ENCODE results near the gene AKAP11.

Gene AKAP11

DNA sequence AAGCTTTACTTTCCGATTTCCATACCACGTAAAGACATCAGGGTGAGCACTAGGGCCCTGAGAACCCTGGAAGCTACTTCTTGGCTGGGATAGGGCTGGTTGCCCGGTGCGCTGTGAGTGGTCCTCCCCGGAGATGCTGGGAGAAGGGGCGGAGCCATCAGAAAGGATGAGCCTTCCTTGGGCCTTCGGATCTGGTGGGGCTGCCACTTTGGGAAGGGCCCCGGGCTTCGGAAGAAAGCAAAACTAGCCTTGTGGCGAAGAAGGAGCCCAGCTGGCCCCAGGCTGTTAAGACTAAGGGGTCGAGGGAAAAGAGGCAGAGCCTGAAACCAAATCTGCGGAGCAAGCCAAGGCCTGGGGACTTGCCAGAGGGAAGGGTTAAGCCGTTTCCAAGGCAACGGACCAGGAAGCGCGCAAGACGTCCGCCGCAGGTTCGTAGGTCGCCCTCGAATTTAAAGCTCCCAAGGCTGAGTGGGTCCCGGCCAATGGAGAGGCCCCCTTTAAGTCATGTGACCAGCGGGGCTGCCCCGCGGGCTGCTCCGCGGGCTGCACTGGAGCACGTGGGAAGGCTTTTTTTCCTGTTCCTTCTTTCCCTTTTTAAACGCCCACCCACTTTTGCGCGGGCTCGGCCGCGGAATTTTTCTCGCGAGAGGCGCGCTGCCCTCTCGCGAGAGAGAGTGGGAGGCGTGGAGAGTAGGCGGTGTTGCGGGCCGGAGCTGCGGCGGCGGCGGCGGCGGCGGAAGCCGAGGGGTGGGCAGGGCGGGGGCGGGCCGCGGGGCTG lies 426 bp upstream of the AKAP11 start:
- peak; percentile 75 for DNase-seq (ENCODE audit: insufficient read length, low spot score)
- TF ChIP-seq PAX5 (IDR thresholded peaks at IDR 0.05; ENCODE audit: insufficient read depth, low read length, severe bottlenecking) (no peak), SPI1 (IDR thresholded peaks at IDR 0.05; ENCODE audit: low read depth, low read length) (peak; percentile 49; the same call in 1 of the 2 replicates), POLR2AphosphoS5 (IDR thresholded peaks at IDR 0.05; ENCODE audit: low read depth, low read length) (no peak), POU2F2 (IDR thresholded peaks at IDR 0.05; ENCODE audit: low read depth, low read length) (peak; percentile 43; the same call in 1 of the 2 replicates), POLR2A (IDR thresholded peaks at IDR 0.05; ENCODE audit: low read depth, low read length) (peak; percentile 34; the same call in 1 of the 2 replicates), TAF1 (IDR thresholded peaks at IDR 0.05; ENCODE audit: low read depth, low read length) (peak; percentile 21; the same call in 1 of the 2 replicates)
- FAIRE-seq, result peak; percentile 92

- DNase-seq (ENCODE audit: insufficient read length, low spot score), result no peak
- TF ChIP-seq SPI1 (IDR thresholded peaks at IDR 0.05; ENCODE audit: low read depth, low read length) (no peak), POLR2AphosphoS5 (IDR thresholded peaks at IDR 0.05; ENCODE audit: low read depth, low read length) (no peak), PAX5 (IDR thresholded peaks at IDR 0.05; ENCODE audit: insufficient read depth, low read length, severe bottlenecking) (no peak), POLR2A (IDR thresholded peaks at IDR 0.05; ENCODE audit: low read depth, low read length) (no peak), TAF1 (IDR thresholded peaks at IDR 0.05; ENCODE audit: low read depth, low read length) (no peak), POU2F2 (IDR thresholded peaks at IDR 0.05; ENCODE audit: low read depth, low read length) (no peak)
- FAIRE-seq, result no peak
Observed at GRCh38 chr13:42272804-42273175, 838 bp downstream of the AKAP11 start.

DNA sequence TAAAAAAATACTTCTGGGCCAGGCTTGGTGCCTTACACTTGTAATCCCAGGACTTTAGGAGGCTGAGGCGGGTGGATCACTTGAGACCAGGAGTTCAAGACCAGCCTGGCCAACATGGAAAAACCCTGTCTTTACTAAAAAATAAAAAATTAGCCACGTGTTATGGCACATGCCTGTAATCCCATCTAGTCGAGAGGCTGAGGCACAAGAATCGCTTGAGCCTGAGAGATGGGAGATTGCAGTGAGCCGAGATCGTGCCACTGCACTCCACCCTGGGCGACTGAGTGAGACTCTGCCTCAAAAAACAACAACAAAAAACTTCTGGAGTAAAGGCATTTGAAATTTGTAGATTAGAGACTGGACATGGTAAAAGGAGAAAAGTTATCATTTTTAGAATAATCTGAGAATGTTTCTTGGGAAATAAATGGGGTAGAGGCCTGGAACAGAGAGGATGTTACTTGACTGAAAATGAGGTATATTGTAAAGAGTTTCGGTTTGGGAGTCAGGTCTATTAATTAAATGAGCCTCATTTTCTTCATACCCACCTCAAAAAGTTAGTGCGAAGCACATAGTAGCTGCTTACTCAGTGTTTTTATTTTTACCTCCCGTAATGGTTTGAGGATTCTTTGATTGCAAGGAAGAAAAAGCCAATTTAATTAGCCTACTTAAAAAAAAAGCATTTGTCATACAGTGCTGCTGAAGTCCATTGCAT lies 2.6 kb downstream of the AKAP11 start:
- TF ChIP-seq POLR2AphosphoS5 (IDR thresholded peaks at IDR 0.05; ENCODE audit: low read depth, low read length) (no peak), POLR2A (IDR thresholded peaks at IDR 0.05; ENCODE audit: low read depth, low read length) (no peak; the same call in 1 of the 2 replicates)
- FAIRE-seq, result no peak
- DNase-seq (ENCODE audit: insufficient read length, low spot score), result no peak

DNA sequence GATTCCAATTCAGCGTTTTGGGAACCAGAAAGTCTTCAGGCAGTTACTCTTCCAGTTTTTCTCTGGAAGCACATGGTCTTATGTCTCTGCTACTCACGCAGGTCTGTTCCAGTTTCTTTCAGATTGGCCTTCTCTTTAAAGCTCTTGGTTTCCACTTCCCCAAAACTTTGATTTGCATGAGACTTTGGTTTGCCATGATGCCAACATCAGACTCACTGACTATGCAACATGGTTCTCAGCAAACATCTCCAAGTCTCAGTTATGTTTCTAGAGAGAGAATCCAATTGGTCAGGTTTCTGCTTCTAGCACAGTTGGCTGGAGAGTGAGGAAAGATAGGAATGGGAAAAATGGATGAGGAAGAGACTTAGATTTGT lies 3.1 kb downstream of the AKAP11 start:
- FAIRE-seq (peak; percentile 90), DNase-seq (ENCODE audit: insufficient read length, low spot score) (no peak)
- peak; percentile 84 for TF ChIP-seq POLR2AphosphoS5 (IDR thresholded peaks at IDR 0.05; ENCODE audit: low read depth, low read length)
- peak; percentile 80 for TF ChIP-seq POLR2A (IDR thresholded peaks at IDR 0.05; ENCODE audit: low read depth, low read length)
- peak; percentile 98 for TF ChIP-seq SPI1 (IDR thresholded peaks at IDR 0.05; ENCODE audit: low read depth, low read length)
- no peak for TF ChIP-seq PAX5 (IDR thresholded peaks at IDR 0.05; ENCODE audit: insufficient read depth, low read length, severe bottlenecking)
- TF ChIP-seq POU2F2 (IDR thresholded peaks at IDR 0.05; ENCODE audit: low read depth, low read length), result peak; percentile 92

GRCh38 chr13:42275506-42275905 lies 3.6 kb downstream of the AKAP11 start:
- TF ChIP-seq POU2F2 (IDR thresholded peaks at IDR 0.05; ENCODE audit: low read depth, low read length) (no peak), PAX5 (IDR thresholded peaks at IDR 0.05; ENCODE audit: insufficient read depth, low read length, severe bottlenecking) (no peak), POLR2AphosphoS5 (IDR thresholded peaks at IDR 0.05; ENCODE audit: low read depth, low read length) (no peak; the same call in 1 of the 2 replicates), TAF1 (IDR thresholded peaks at IDR 0.05; ENCODE audit: low read depth, low read length) (no peak), POLR2A (IDR thresholded peaks at IDR 0.05; ENCODE audit: low read depth, low read length) (no peak), SPI1 (IDR thresholded peaks at IDR 0.05; ENCODE audit: low read depth, low read length) (no peak)
- FAIRE-seq (no peak), DNase-seq (ENCODE audit: insufficient read length, low spot score) (no peak)

DNA sequence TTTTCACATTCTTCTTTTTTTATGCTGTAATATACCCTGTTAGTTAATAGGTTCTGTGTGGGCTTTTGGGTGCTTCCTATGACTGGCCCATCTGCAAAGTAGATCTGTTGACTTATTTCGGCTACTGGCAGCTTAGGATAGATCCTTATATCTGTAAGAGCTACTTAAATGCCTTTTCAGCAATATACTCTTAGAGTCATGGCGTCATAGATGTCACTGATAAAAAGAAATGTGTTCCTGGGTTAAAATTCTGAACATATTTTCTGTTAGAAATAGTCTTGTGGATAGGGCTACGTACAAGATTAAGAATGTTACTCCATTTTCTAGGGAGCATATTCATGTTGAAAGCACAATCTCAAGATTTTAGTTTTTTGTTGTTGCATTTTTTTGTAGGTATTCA lies 4.7 kb downstream of the AKAP11 start:
- DNase-seq (ENCODE audit: insufficient read length, low spot score) (no peak), FAIRE-seq (peak; percentile 23)
- TF ChIP-seq POLR2AphosphoS5 (IDR thresholded peaks at IDR 0.05; ENCODE audit: low read depth, low read length) (no peak), TAF1 (IDR thresholded peaks at IDR 0.05; ENCODE audit: low read depth, low read length) (no peak), SPI1 (IDR thresholded peaks at IDR 0.05; ENCODE audit: low read depth, low read length) (no peak), POLR2A (IDR thresholded peaks at IDR 0.05; ENCODE audit: low read depth, low read length) (no peak), POU2F2 (IDR thresholded peaks at IDR 0.05; ENCODE audit: low read depth, low read length) (no peak), PAX5 (IDR thresholded peaks at IDR 0.05; ENCODE audit: insufficient read depth, low read length, severe bottlenecking) (no peak)

GRCh38 chr13:42277618-42278276 lies 5.8 kb downstream of the AKAP11 start:
- FAIRE-seq (peak; percentile 81), DNase-seq (ENCODE audit: insufficient read length, low spot score) (no peak)
- TF ChIP-seq PAX5 (IDR thresholded peaks at IDR 0.05; ENCODE audit: insufficient read depth, low read length, severe bottlenecking) (no peak), POLR2AphosphoS5 (IDR thresholded peaks at IDR 0.05; ENCODE audit: low read depth, low read length) (no peak), POLR2A (IDR thresholded peaks at IDR 0.05; ENCODE audit: low read depth, low read length) (no peak), SPI1 (IDR thresholded peaks at IDR 0.05; ENCODE audit: low read depth, low read length) (no peak), POU2F2 (IDR thresholded peaks at IDR 0.05; ENCODE audit: low read depth, low read length) (no peak), TAF1 (IDR thresholded peaks at IDR 0.05; ENCODE audit: low read depth, low read length) (no peak)

DNA sequence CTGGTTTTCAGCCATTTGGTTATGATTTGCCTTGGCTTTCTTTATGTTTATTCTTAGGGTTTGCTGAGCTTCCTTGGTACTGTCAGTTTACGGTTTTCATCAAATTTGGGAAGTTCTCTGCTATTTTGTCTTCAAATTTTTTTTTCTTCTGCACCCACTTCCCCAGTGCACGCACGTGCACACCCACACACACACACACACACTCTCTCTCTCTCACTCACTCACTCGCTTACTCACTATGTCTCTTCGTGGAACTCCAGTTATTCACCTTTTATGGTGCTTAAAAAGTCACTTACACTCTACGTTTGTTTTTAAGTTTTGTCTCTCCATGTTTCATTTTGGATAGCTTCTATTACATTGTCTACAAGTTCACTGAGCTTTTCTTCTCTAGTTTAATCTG lies 7.1 kb downstream of the AKAP11 start:
- FAIRE-seq, result peak; percentile 82
- DNase-seq (ENCODE audit: insufficient read length, low spot score), result no peak
- TF ChIP-seq POU2F2 (IDR thresholded peaks at IDR 0.05; ENCODE audit: low read depth, low read length) (no peak), SPI1 (IDR thresholded peaks at IDR 0.05; ENCODE audit: low read depth, low read length) (peak; percentile 43; the same call in 1 of the 2 replicates)

GRCh38 chr13:42279986-42280385 lies 8.0 kb downstream of the AKAP11 start:
- DNase-seq (ENCODE audit: insufficient read length, low spot score) (no peak), FAIRE-seq (no peak)
- TF ChIP-seq POLR2A (IDR thresholded peaks at IDR 0.05; ENCODE audit: low read depth, low read length), result no peak
